ENCODE data around the gene LNX1. TPM values are rescaled to one million over a fixed set of nuclear protein-coding genes. Genes with fewer than 3 reads are reported as not detected.

LNX1 gene
- total RNA-seq, 1 donor from 2014 or later: 4.4 TPM

- FAIRE-seq (peak; percentile 45), DNase-seq (ENCODE audit: low read depth) (no peak)
- Histone ChIP-seq H2AFZ (ENCODE audit: low read depth, low read length) (no peak overlapping the region), H3K9me3 (ENCODE audit: insufficient read depth, low read depth, low read length) (no peaks in the 10 kb centered on the region), H3K9ac (ENCODE audit: low read length) (no peak overlapping the region), H3K4me1 (ENCODE audit: insufficient read depth, low read length) (peaks cover 25% of the 10 kb centered on the region), H4K20me1 (ENCODE audit: insufficient read depth, low read length) (no peaks in the 10 kb centered on the region), H3K27ac (ENCODE audit: low read depth, low read length) (no peak overlapping the region), H3K36me3 (ENCODE audit: insufficient read depth, low read length) (no peaks in the 10 kb centered on the region), H3K4me2 (ENCODE audit: low read length) (no peak overlapping the region), H3K27me3 (ENCODE audit: insufficient read depth, low read length) (no peaks in the 10 kb centered on the region), H3K79me2 (ENCODE audit: insufficient read depth, low read length) (no peaks in the 10 kb centered on the region), H3K4me3 (ENCODE audit: insufficient read depth, low read depth, low read length) (no peak overlapping the region)
- no peak overlapping the region for H3K27ac Mint-ChIP-seq (ENCODE audit: unreplicated experiment)
- no peak for TF ChIP-seq CTCF (IDR thresholded peaks at IDR 0.05; ENCODE audit: insufficient read depth, low read depth, low read length)
- H3K36me3 Mint-ChIP-seq (ENCODE audit: low read depth, unreplicated experiment): no peaks in the 10 kb centered on the region
- no peaks in the 10 kb centered on the region for H3K9me3 Mint-ChIP-seq (ENCODE audit: unreplicated experiment)
- peaks cover 25% of the 10 kb centered on the region for H3K4me1 Mint-ChIP-seq (ENCODE audit: low read depth, unreplicated experiment)
- no peak overlapping the region for H3K4me3 Mint-ChIP-seq (ENCODE audit: unreplicated experiment)
- no peaks in the 10 kb centered on the region for H3K27me3 Mint-ChIP-seq (ENCODE audit: low read depth, unreplicated experiment)
Observed at GRCh38 chr4:53562409-53562808, 28.9 kb downstream of the LNX1 start.

DNA sequence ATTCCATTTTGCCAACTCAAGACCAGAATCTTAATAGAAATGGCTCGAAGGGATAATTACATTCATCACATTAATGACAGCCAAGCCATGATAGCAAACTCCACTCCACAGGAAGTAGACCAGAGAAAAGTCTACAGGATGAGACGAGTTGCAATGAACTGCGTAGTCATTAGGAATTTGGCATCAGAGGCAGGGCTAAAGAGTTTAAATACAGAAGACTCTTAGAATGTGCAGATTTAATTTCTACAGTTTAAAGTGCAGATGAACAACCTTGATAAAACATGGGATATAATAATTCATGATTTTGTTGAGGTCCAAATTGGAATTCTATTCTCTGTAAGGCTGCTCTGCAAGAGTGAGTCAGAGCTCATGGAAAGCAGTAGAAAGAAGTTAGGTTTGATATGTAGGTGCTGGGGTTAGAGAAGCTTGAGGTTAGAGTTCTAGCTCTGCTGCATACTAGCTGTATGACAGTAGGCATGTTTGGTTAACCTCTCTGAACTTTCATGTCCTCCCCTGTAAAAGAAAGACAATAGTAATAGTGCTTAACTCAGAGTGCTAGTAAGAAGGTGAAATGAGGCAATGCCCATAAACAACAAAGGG lies 32.2 kb downstream of the LNX1 start:
- Histone ChIP-seq H3K4me1 (ENCODE audit: insufficient read depth, low read length) (peaks cover 22% of the 10 kb centered on the region), H2AFZ (ENCODE audit: low read depth, low read length) (no peak overlapping the region), H3K9me3 (ENCODE audit: insufficient read depth, low read depth, low read length) (no peaks in the 10 kb centered on the region), H3K4me2 (ENCODE audit: low read length) (peak overlapping the region; percentile 70), H3K79me2 (ENCODE audit: insufficient read depth, low read length) (no peaks in the 10 kb centered on the region), H4K20me1 (ENCODE audit: insufficient read depth, low read length) (no peaks in the 10 kb centered on the region), H3K27me3 (ENCODE audit: insufficient read depth, low read length) (no peaks in the 10 kb centered on the region), H3K36me3 (ENCODE audit: insufficient read depth, low read length) (no peaks in the 10 kb centered on the region), H3K4me3 (ENCODE audit: insufficient read depth, low read depth, low read length) (no peak overlapping the region), H3K27ac (ENCODE audit: low read depth, low read length) (no peak overlapping the region), H3K9ac (ENCODE audit: low read length) (no peak overlapping the region)
- DNase-seq (ENCODE audit: low read depth) (peak; percentile 58), FAIRE-seq (peak; percentile 29)
- H3K9me3 Mint-ChIP-seq (ENCODE audit: unreplicated experiment): no peaks in the 10 kb centered on the region
- no peaks in the 10 kb centered on the region for H3K27me3 Mint-ChIP-seq (ENCODE audit: low read depth, unreplicated experiment)
- peak overlapping the region; percentile 70 for H3K27ac Mint-ChIP-seq (ENCODE audit: unreplicated experiment)
- no peaks in the 10 kb centered on the region for H3K36me3 Mint-ChIP-seq (ENCODE audit: low read depth, unreplicated experiment)
- no peak for TF ChIP-seq EZH2 (IDR thresholded peaks at IDR 0.05; ENCODE audit: insufficient read depth, low read length)
- TF ChIP-seq CTCF (IDR thresholded peaks at IDR 0.05; ENCODE audit: insufficient read depth, low read depth, low read length): no peak
- H3K4me1 Mint-ChIP-seq (ENCODE audit: low read depth, unreplicated experiment): peaks cover 25% of the 10 kb centered on the region
- H3K4me3 Mint-ChIP-seq (ENCODE audit: unreplicated experiment): no peak overlapping the region

DNA sequence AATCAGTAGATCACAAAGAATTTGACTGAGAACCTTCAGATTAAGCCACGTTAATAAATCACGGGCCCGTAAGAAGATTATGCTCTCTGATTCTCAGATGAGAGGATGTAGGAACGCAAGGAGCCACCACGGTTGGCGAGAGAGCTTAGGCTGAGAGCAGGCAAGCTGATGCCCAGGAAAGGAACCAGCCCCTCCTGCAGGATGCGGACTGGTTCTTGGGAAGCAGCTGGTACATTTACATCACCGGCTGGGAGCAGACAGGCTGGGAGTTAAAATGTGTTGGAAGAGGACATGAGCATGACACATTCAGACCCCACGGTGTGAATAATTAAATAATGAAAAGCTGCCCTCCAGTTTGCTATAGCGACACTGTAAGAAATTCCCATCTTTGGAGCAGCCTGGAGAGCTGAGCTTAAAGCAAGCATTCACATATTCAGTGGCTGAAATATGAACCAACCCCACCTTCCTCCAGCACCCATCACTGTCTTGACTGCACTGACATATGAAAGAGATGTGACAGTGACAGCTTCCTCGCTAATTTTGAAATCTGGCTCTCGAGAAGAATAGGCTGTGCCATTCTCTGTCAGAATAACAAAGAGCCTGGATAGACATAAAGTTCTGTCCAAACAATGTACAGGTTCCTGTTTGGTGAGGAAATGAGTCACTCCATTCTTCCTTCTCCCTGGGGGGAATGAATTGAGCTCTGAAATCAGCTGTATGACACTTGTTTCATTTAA lies 33.1 kb downstream of the LNX1 start:
- Mint-ChIP-seq H3K4me3 (ENCODE audit: unreplicated experiment) (no peak overlapping the region), H3K27ac (ENCODE audit: unreplicated experiment) (peak overlapping the region; percentile 70), H3K36me3 (ENCODE audit: low read depth, unreplicated experiment) (no peaks in the 10 kb centered on the region), H3K9me3 (ENCODE audit: unreplicated experiment) (no peaks in the 10 kb centered on the region), H3K27me3 (ENCODE audit: low read depth, unreplicated experiment) (no peaks in the 10 kb centered on the region), H3K4me1 (ENCODE audit: low read depth, unreplicated experiment) (peaks cover 22% of the 10 kb centered on the region)
- Histone ChIP-seq H4K20me1 (ENCODE audit: insufficient read depth, low read length) (no peaks in the 10 kb centered on the region), H2AFZ (ENCODE audit: low read depth, low read length) (peak overlapping the region; percentile 44), H3K9ac (ENCODE audit: low read length) (peak overlapping the region; percentile 35), H3K9me3 (ENCODE audit: insufficient read depth, low read depth, low read length) (no peaks in the 10 kb centered on the region), H3K27me3 (ENCODE audit: insufficient read depth, low read length) (no peaks in the 10 kb centered on the region), H3K27ac (ENCODE audit: low read depth, low read length) (peak overlapping the region; percentile 45), H3K4me1 (ENCODE audit: insufficient read depth, low read length) (peaks cover 19% of the 10 kb centered on the region), H3K36me3 (ENCODE audit: insufficient read depth, low read length) (no peaks in the 10 kb centered on the region), H3K79me2 (ENCODE audit: insufficient read depth, low read length) (no peaks in the 10 kb centered on the region), H3K4me2 (ENCODE audit: low read length) (peak overlapping the region; percentile 70), H3K4me3 (ENCODE audit: insufficient read depth, low read depth, low read length) (no peak overlapping the region)
- peak; percentile 59 for DNase-seq (ENCODE audit: low read depth)
- peak; percentile 94 for FAIRE-seq
- TF ChIP-seq CTCF (IDR thresholded peaks at IDR 0.05; ENCODE audit: insufficient read depth, low read depth, low read length) (no peak), EZH2 (IDR thresholded peaks at IDR 0.05; ENCODE audit: insufficient read depth, low read length) (no peak)
